ENCODE data around the gene TTN. TPM values are rescaled to one million over a fixed set of nuclear protein-coding genes. Genes with fewer than 3 reads are reported as not detected.

Gene TTN
- total RNA-seq, 1 donor from 2014 or later = 12.2 TPM

GRCh38 chr2:178828486-178828881 is 21.3 kb upstream of the TTN start:
- no peak for TF ChIP-seq CTCF (IDR thresholded peaks at IDR 0.05; ENCODE audit: unreplicated experiment)
- no peak for DNase-seq (ENCODE audit: low spot score, unreplicated experiment)

GRCh38 chr2:178827739-178828485 is 20.7 kb upstream of the TTN start:
- no peak for TF ChIP-seq CTCF (IDR thresholded peaks at IDR 0.05; ENCODE audit: unreplicated experiment)
- Mint-ChIP-seq H3K27ac (no peak overlapping the region), H3K27me3 (no peaks in the 10 kb centered on the region), H3K4me3 (ENCODE audit: low read depth) (no peak overlapping the region), H3K36me3 (ENCODE audit: insufficient read depth) (peaks cover 8% of the 10 kb centered on the region), H3K4me1 (ENCODE audit: low read depth) (peaks cover 8% of the 10 kb centered on the region), H3K9me3 (ENCODE audit: low read depth) (peaks cover 3% of the 10 kb centered on the region)
- DNase-seq (ENCODE audit: low spot score, unreplicated experiment) = no peak

More at GRCh38 chr2:178828486-178828881, 21.3 kb upstream of the TTN start:
- Mint-ChIP-seq H3K27me3 (no peaks in the 10 kb centered on the region), H3K27ac (no peak overlapping the region), H3K4me1 (ENCODE audit: low read depth) (peaks cover 8% of the 10 kb centered on the region), H3K4me3 (ENCODE audit: low read depth) (no peak overlapping the region), H3K36me3 (ENCODE audit: insufficient read depth) (peaks cover 8% of the 10 kb centered on the region), H3K9me3 (ENCODE audit: low read depth) (peaks cover 3% of the 10 kb centered on the region)

- no peak for DNase-seq (ENCODE audit: low spot score, unreplicated experiment)
- H3K4me1 Mint-ChIP-seq (ENCODE audit: low read depth) = peaks cover 8% of the 10 kb centered on the region
- no peak overlapping the region for H3K27ac Mint-ChIP-seq
- no peak overlapping the region for H3K4me3 Mint-ChIP-seq (ENCODE audit: low read depth)
- peaks cover 3% of the 10 kb centered on the region for H3K9me3 Mint-ChIP-seq (ENCODE audit: low read depth)
- peaks cover 8% of the 10 kb centered on the region for H3K36me3 Mint-ChIP-seq (ENCODE audit: insufficient read depth)
- TF ChIP-seq CTCF (IDR thresholded peaks at IDR 0.05; ENCODE audit: unreplicated experiment) = no peak
- no peaks in the 10 kb centered on the region for H3K27me3 Mint-ChIP-seq
Observed at GRCh38 chr2:178827111-178827510, 19.9 kb upstream of the TTN start.

GRCh38 chr2:178825183-178825582 is 18.0 kb upstream of the TTN start:
- peaks cover 8% of the 10 kb centered on the region for H3K36me3 Mint-ChIP-seq (ENCODE audit: insufficient read depth)

GRCh38 chr2:178824181-178824580 is 17.0 kb upstream of the TTN start:
- Mint-ChIP-seq H3K27me3 (no peaks in the 10 kb centered on the region), H3K27ac (no peak overlapping the region), H3K9me3 (ENCODE audit: low read depth) (peaks cover 3% of the 10 kb centered on the region), H3K4me1 (ENCODE audit: low read depth) (peaks cover 1% of the 10 kb centered on the region), H3K4me3 (ENCODE audit: low read depth) (no peak overlapping the region), H3K36me3 (ENCODE audit: insufficient read depth) (peaks cover 8% of the 10 kb centered on the region)
- TF ChIP-seq CTCF (IDR thresholded peaks at IDR 0.05; ENCODE audit: unreplicated experiment) = no peak
- no peak for DNase-seq (ENCODE audit: low spot score, unreplicated experiment)

More at GRCh38 chr2:178825183-178825582, 18.0 kb upstream of the TTN start:
- H3K27ac Mint-ChIP-seq = no peak overlapping the region
- no peak for DNase-seq (ENCODE audit: low spot score, unreplicated experiment)
- TF ChIP-seq CTCF (IDR thresholded peaks at IDR 0.05; ENCODE audit: unreplicated experiment) = no peak
- no peak overlapping the region for H3K4me3 Mint-ChIP-seq (ENCODE audit: low read depth)
- no peaks in the 10 kb centered on the region for H3K27me3 Mint-ChIP-seq
- peaks cover 3% of the 10 kb centered on the region for H3K9me3 Mint-ChIP-seq (ENCODE audit: low read depth)
- peaks cover 2% of the 10 kb centered on the region for H3K4me1 Mint-ChIP-seq (ENCODE audit: low read depth)

Measured in progenitor cell of endocrine pancreas (in vitro differentiated cells).